KBM-7 (cell line): ENCODE results near the gene ATP6V1F.

Source experiments
- DNase-seq: peaks from one replicate; pipeline ENCODE4 v3.0.0-alpha.2; 2015
- in situ Hi-C: fragments of 300-500 bp; cut with MboI; formaldehyde crosslinking; loops from 2 replicates; pipeline ENCODE4 v1.14.3; 2020; ENCODE audit warnings: low sequenced_read_pairs, low pct_unique_long_range_greater_than_20kb, mixed read lengths

The ATP6V1F gene

GRCh38 chr7:128879461-128879938, 16.8 kb downstream of the ATP6V1F start:
- in situ Hi-C loops = no loop called here
- DNase-seq = no peak

DNA sequence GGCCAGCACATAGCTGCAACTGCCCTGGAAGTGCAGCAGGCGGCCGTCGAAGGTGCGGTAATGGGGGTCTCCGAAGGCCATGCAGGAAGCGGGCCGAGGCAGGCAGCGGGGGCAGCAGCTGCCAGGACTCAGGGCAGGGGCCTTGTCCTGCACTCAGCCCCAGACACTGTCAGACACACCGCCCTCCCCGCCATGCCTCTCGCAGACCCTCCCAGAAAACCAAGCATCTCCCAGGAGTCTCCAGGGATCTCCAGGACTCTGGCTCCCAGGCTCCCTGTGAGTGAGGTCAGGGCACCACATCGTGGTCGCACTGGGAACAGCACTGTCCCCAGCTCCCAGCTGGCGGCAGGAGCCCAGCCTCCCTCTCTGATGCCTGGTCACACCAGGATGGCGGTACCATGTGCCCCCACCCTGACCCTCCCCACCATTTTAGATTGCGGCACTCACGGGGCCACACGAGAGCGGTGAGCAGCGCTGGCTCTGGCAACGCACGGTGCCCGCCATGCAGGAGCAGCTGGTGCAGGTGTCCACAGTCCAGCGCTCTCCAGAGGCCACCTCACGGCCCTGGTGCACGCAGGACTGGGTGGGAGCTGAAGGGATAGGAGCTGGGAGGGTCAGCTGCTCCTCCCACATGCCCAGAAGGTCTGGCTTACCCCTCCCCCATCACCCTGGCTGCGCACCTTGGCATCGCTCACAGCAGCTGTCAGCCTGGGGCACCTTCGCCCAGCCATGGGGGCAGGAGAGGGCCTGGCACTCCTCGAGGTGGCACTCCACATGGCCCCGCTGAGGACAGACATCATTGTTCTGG, 17.5 kb downstream of the ATP6V1F start:
- DNase-seq = peak; percentile 53
- in situ Hi-C loops = no loop called here

- DNase-seq = no peak
- in situ Hi-C loops = no loop called here
Observed at GRCh38 chr7:128880791-128881457, 18.3 kb downstream of the ATP6V1F start.

- in situ Hi-C loops = no loop called here
- no peak for DNase-seq
Observed at GRCh38 chr7:128881458-128882125, 18.9 kb downstream of the ATP6V1F start.

DNA sequence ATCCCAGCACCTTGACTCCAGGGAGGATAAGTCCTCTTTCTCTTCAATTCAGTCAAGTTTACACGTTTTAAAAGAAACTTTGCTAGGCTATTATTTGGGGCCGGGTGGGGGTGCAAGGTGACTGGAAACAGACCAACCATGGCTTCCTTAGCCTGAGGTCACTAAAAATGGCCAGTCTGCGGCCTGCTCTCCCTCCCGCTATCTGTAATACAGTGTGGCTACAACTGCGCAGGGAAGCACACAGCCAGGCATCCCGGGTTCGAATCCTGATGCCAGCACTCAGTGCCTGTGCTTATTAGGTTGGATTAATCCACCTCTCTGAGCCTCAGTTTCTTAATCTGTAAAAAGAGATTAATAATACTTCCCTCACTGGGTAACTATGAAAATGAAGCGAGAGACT, 19.5 kb downstream of the ATP6V1F start:
- in situ Hi-C loops = no loop called here
- no peak for DNase-seq

DNA sequence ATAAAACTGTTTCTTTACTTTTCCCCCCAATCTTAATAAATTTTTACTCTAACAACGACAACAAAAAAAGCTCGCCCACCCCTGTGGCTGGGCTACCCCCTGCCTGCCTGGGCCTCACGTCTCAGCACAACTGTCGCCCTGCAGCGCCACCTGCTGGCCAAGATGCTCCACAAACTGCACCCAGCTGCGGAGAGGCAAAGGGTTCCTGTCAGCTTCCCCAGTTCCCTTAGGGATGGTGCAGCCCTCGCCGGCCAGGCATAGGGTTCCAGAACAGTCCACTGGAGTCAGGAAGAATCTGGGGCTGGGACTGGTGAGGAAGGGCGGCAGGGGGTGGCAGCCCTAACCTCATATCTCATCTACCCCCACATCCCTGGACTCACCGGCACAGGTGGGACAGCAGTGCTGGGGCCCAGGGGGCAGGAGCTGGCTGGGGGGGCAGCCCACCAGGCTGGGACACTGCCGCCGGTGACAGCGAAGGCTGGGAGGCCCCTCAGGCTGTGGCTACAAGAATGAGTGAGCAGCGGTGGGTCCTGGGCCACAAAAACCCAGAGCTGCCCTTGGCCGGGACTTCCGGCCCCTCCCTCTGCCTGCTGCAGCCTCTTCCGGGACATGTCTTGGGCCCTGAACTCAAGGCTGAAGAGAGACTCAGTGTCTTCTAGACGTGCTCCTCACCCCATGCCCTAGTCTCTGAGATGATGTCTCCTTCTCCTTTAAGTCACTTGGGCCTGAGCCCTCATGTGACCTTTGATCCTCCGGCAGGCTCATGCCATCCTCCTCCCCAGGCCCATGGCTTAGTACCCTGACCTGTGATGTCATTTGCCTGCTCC, 21.2 kb downstream of the ATP6V1F start:
- in situ Hi-C loops = no loop called here
- DNase-seq = peak; percentile 87

GRCh38 chr7:128884561-128885369, 22.1 kb downstream of the ATP6V1F start:
- in situ Hi-C loops = no loop called here
- no peak for DNase-seq

DNA sequence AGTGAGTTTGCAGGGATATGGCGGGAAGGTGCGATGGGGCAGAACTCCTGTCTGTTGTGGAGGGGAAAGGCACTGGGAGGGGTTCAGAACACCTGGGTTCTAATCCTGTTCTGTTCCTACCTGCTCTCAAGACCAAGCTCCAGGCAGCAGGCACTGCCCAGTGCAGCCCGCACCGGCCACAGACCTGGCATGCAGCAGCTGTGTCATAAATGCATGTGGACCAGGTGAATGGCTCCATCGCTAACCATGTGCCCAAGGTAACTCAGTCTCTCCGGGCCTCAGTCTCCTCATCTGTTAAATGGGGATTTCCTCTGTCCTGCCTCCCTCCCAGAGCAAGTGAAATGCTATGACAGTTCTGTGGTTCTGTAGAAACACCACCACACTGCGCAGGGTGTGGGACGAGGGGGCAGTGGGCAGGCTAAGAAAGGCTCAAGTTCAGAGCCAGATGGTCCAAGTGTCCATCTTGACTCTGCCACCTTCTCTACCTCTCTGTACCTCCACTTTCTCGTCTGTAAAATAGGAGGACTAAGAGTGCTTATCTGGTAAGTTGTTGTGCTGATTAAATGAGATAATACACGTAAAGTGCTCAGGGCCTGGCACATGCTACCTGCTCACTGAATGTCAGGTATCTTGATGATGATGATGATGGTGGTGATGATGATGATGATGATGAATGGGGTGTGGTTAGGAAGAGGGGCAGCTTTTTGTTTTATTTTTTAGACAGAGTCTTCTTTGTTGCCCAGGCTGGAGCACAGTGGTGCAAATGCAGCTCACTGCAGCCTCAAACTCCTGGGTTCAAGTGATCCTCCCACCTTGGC, 22.9 kb downstream of the ATP6V1F start:
- in situ Hi-C loops = no loop called here
- no peak for DNase-seq

- in situ Hi-C loops = no loop called here
- no peak for DNase-seq
Observed at GRCh38 chr7:128886391-128887168, 23.9 kb downstream of the ATP6V1F start.

DNA sequence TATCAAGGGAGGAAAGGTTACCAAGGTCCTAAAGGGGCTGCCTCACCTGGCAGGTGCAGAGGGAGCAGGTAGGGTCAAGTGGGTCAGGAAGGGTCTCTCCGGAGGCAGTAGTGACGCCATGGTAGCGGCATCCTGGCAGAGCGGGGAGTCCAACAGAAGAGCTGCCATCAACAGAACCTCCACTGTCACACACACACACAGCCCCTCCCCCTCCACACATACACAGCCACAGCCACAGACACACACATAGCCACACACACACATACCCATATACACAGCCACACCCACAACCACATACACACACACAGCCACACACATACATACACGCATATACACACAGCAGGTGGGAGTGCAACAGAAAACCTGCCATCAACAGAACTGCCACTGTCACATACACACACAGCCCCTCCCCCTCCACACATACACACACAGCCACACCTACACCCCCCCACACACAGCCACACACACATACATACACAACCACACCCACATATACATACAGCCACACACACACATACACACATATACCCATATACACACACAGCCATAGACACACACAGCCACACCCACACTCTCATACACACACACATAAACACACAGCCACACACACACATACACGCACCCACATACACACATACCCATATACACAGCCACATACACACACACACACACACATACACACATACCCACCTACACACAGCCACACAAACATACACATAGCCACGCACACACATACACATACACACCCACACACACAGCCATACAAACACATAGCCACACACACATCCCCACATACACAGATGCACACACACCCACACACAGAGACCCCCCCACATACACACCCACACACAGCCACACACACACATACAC, 24.7 kb downstream of the ATP6V1F start:
- in situ Hi-C loops = no loop called here

DNA sequence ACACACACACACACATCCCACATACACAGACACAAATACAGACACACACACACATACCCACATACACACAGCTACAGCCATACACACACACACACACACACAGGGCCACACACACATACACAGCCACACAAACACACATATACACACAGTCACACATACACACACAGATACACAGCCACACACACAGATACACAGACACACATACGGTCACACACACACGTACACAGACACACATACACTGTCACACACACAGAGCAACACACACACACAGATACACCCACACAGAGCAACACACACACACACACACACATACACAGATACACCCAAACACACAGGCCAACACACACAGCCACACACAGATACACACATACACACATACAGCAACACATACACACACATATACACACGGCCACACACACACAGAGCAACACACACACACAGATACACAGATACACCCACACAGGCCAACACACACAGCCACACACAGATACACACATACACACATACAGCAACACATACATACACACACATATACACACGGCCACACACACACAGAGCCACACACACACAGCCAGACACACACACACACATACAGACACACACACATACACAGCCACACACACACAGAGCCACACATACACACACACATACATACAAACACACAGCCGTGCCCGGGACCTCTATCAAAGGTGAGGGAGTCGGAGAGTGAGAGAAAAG, 25.5 kb downstream of the ATP6V1F start:
- in situ Hi-C loops = no loop called here
- no peak for DNase-seq

More for the DNA sequence above, 24.7 kb downstream of the ATP6V1F start:
- DNase-seq = no peak

- in situ Hi-C loops = no loop called here
- DNase-seq = no peak
Observed at GRCh38 chr7:128888756-128889095, 26.1 kb downstream of the ATP6V1F start.

- DNase-seq = no peak
- in situ Hi-C loops = no loop called here
Observed at GRCh38 chr7:128889121-128889520, 26.5 kb downstream of the ATP6V1F start.

GRCh38 chr7:128890306-128891109, 27.9 kb downstream of the ATP6V1F start:
- in situ Hi-C loops = no loop called here
- no peak for DNase-seq
